Naive thymus-derived CD4-positive, alpha-beta T cell (primary cell): ENCODE measurements around the gene NUFIP2. TPM values are rescaled to one million over a fixed set of nuclear protein-coding genes. Genes with fewer than 3 reads are reported as not detected.

Experiments used
- ATAC-seq: fragments of 150-1000 bp; cut with Tn5 transposase; 2 replicates; pipeline ENCODE4 v1.10.0; 2021; ENCODE audit warnings: mild to moderate bottlenecking, moderate library complexity
- CTCF ChIA-PET: fragments of 350-600 bp; sonication (Branson Sonifier 250); formaldehyde crosslinking; loops from one replicate; lab custom pipeline; 2021; ENCODE audit warnings: antibody characterized with exemption; lab: Charles Lee
- POLR2A ChIA-PET: fragments of 350-600 bp; sonication (Branson Sonifier 250); formaldehyde crosslinking; loops from one replicate; lab custom pipeline; 2021; ENCODE audit warnings: antibody characterized with exemption, inconsistent platforms; lab: Charles Lee
- DNase-seq, 9 donors: peaks; one replicate each; pipeline versions ENCODE4 v3.0.0 to v3.0.0-alpha.2; 2020 to 2022; ENCODE audit warnings: mixed read lengths in 1 of 9
- H3K27ac ChIP-seq: one replicate; pipeline ENCODE4 v1.7.0; 2013; ENCODE audit warnings: mild to moderate bottlenecking, low read depth, low read length, moderate library complexity
- H3K27me3 ChIP-seq, 2 donors: one replicate each; pipeline ENCODE4 v1.7.0; 2013; ENCODE audit warnings: low read length in 2 of 2, mild to moderate bottlenecking in 2 of 2, moderate library complexity in 2 of 2; ENCODE audit not compliant: control insufficient read depth in 2 of 2, insufficient read depth in 2 of 2
- H3K36me3 ChIP-seq, 3 experiments: 1 replicate in 2 of 3; 2 replicates in 1 of 3; pipeline ENCODE4 v1.7.0; 2013; ENCODE audit warnings: low read length in 3 of 3, mild to moderate bottlenecking in 3 of 3, moderate library complexity in 1 of 3; ENCODE audit not compliant: insufficient read depth in 3 of 3, control insufficient read depth in 2 of 3
- H3K4me1 ChIP-seq, 2 donors: one replicate each; pipeline ENCODE4 v1.7.0; 2013; ENCODE audit warnings: low read length in 2 of 2, mild to moderate bottlenecking in 2 of 2, moderate library complexity in 1 of 2; ENCODE audit not compliant: control insufficient read depth in 2 of 2, insufficient read depth in 2 of 2
- H3K4me3 ChIP-seq: 2 replicates; pipeline ENCODE4 v1.7.0; 2013; ENCODE audit warnings: mild to moderate bottlenecking, low read length
- H3K9me3 ChIP-seq, 3 experiments: 1 replicate in 2 of 3; 2 replicates in 1 of 3; pipeline ENCODE4 v1.7.0; 2013; ENCODE audit warnings: low read length in 3 of 3; ENCODE audit not compliant: control insufficient read depth in 2 of 3
- H3K27ac Mint-ChIP-seq, 9 donors: one replicate each; pipeline ENCODE4 v1.8.0; 2020 to 2022; ENCODE audit warnings: mixed read lengths in 9 of 9, mild to moderate bottlenecking in 8 of 9, moderate library complexity in 5 of 9, inconsistent platforms in 2 of 9
- H3K27me3 Mint-ChIP-seq, 5 donors: one replicate each; pipeline ENCODE4 v1.8.0; 2021 to 2022; ENCODE audit warnings: mixed read lengths in 5 of 5, mild to moderate bottlenecking in 1 of 5
- H3K36me3 Mint-ChIP-seq, 5 donors: one replicate each; pipeline ENCODE4 v1.8.0; 2020 to 2022; ENCODE audit warnings: mixed read lengths in 5 of 5, mild to moderate bottlenecking in 3 of 5, inconsistent platforms in 1 of 5
- H3K4me1 Mint-ChIP-seq, 7 donors: one replicate each; pipeline ENCODE4 v1.8.0; 2020 to 2022; ENCODE audit warnings: mixed read lengths in 7 of 7, mild to moderate bottlenecking in 3 of 7, inconsistent platforms in 1 of 7
- H3K4me3 Mint-ChIP-seq, 10 donors: one replicate each; pipeline ENCODE4 v1.8.0; 2020 to 2022; ENCODE audit warnings: mild to moderate bottlenecking in 10 of 10, mixed read lengths in 10 of 10, moderate library complexity in 6 of 10, inconsistent platforms in 2 of 10
- H3K9me3 Mint-ChIP-seq, 11 donors: one replicate each; pipeline ENCODE4 v1.8.0; 2020 to 2022; ENCODE audit warnings: mixed read lengths in 11 of 11, mild to moderate bottlenecking in 4 of 11, inconsistent platforms in 1 of 11, moderate library complexity in 1 of 11
- intact Hi-C, 2 donors: fragments of 100-400 bp; cut with micrococcal nuclease; formaldehyde crosslinking; loops; one replicate each; pipeline ENCODE4 v1.15.1; 2023
- polyA plus RNA-seq, 2 donors: library from polyadenylated mRNA; unstranded; fragments of 300-500 nt; fragmentation: Illumina TruSeq; gene quantifications; one replicate each; pipeline ENCODE4 v1.2.3, GENCODE V29; 2021
- total RNA-seq, 6 experiments: library from RNA in 5 of 6; stranded (reverse) in 5 of 6; gene quantifications; 1 replicate in 5 of 6; 2 replicates in 1 of 6; pipeline ENCODE4 v1.2.3 and lab custom pipeline; 2021 to 2026

The NUFIP2 gene
- total and polyA plus RNA-seq, 7 experiments from 2014 or later = 5.3 to 85.3 (median 63.9) TPM

GRCh38 chr17:29294580-29294900 is 592 bp upstream of the NUFIP2 start:
- Mint-ChIP-seq H3K4me1 (peaks cover 22 to 40% (median 36%) of the 10 kb centered on the region in 7 donors), H3K27ac (peak overlapping the region; percentile 97 to 100 (median 99)), H3K4me3 (peak overlapping the region; percentile 99 to 100 (median 100)), H3K9me3 (peaks cover 0 to 7% (median 0%) of the 10 kb centered on the region in 11 donors), H3K27me3 (peaks cover 0 to 4% (median 0%) of the 10 kb centered on the region in 5 donors), H3K36me3 (peaks cover 0 to 22% (median 3%) of the 10 kb centered on the region in 5 donors)
- Histone ChIP-seq H3K4me1 (peaks cover 24 to 31% of the 10 kb centered on the region in 2 donors), H3K36me3 (peaks cover 0 to 15% (median 0%) of the 10 kb centered on the region in 3 experiments), H3K27me3 (no peaks in the 10 kb centered on the region), H3K9me3 (no peaks in the 10 kb centered on the region), H3K27ac (peak overlapping the region; percentile 90), H3K4me3 (peak overlapping the region; percentile 98)
- ATAC-seq = no peak
- ChIA-PET CTCF (interaction anchor here (0.7 to 1.3 kb wide), 5 partner anchors 14 to 592 kb away, joined by 3 to 4 read pairs (median 3); no protein-coding TSS in a partner anchor), POLR2A (interaction anchor here (0.6 to 1.6 kb wide), 22 partner anchors 9 to 724 kb away, joined by 3 to 13 read pairs (median 4); partner anchors contain the start of genes BLTP2, PIGS and RPL23A)
- intact Hi-C loops = loop anchor here (1.0 to 10.0 kb wide), 16 partner anchors 76 to 1530 kb away; partner anchors contain the start of genes ABHD15 (in 2 of the 2), TAOK1 (in 2 of the 2), CRLF3 (in 1 of the 2) and MYO18A (in 1 of the 2)
- no peak for DNase-seq

- peaks cover 36 to 44% of the 10 kb centered on the region in 2 donors for H3K4me1 ChIP-seq
- peak; percentile 29 for ATAC-seq
- POLR2A ChIA-PET = interaction anchor here (0.9 to 1.6 kb wide), 16 partner anchors 8 to 722 kb away, joined by 3 to 13 read pairs (median 5); partner anchors contain the start of genes BLTP2 and PIGS
- CTCF ChIA-PET = interaction anchor here (1.0 to 1.3 kb wide), 5 partner anchors 13 to 591 kb away, joined by 3 to 5 read pairs (median 4); no protein-coding TSS in a partner anchor
- H3K27me3 ChIP-seq = no peaks in the 10 kb centered on the region
- intact Hi-C loops = loop anchor here (2.0 to 10.0 kb wide), 6 partner anchors 144 to 631 kb away; partner anchors contain the start of genes ABHD15 (in 1 of the 2), NEK8 (in 1 of the 2), SDF2 (in 1 of the 2) and SUPT6H (in 1 of the 2)
- peak overlapping the region; percentile 98 for H3K4me3 ChIP-seq
- DNase-seq = peak; percentile 30 to 72 (median 48)
- Mint-ChIP-seq H3K9me3 (peaks cover 0 to 7% (median 0%) of the 10 kb centered on the region in 11 donors), H3K4me3 (peak overlapping the region; percentile 99 to 100 (median 100)), H3K36me3 (peaks cover 0 to 28% (median 5%) of the 10 kb centered on the region in 5 donors), H3K4me1 (peaks cover 30 to 53% (median 49%) of the 10 kb centered on the region in 7 donors), H3K27ac (peak overlapping the region; percentile 97 to 100 (median 99)), H3K27me3 (peaks cover 0 to 4% (median 0%) of the 10 kb centered on the region in 5 donors)
- H3K27ac ChIP-seq = peak overlapping the region; percentile 90
- no peaks in the 10 kb centered on the region for H3K9me3 ChIP-seq
- H3K36me3 ChIP-seq = peaks cover 0 to 15% (median 0%) of the 10 kb centered on the region in 3 experiments
Measured at GRCh38 chr17:29292992-29293889, 707 bp downstream of the NUFIP2 start.

GRCh38 chr17:29292071-29292991 is 1.6 kb downstream of the NUFIP2 start:
- DNase-seq = peak; percentile 30 to 65 (median 43)
- H3K36me3 ChIP-seq = peaks cover 1 to 23% (median 4%) of the 10 kb centered on the region in 3 experiments
- no peak for ATAC-seq
- H3K27me3 Mint-ChIP-seq = peaks cover 0 to 4% (median 0%) of the 10 kb centered on the region in 5 donors
- H3K9me3 Mint-ChIP-seq = peaks cover 0 to 7% (median 0%) of the 10 kb centered on the region in 11 donors
- peaks cover 37 to 49% of the 10 kb centered on the region in 2 donors for H3K4me1 ChIP-seq
- peak overlapping the region; percentile 90 for H3K27ac ChIP-seq
- H3K4me3 ChIP-seq = peak overlapping the region; percentile 98
- ChIA-PET POLR2A (interaction anchor here (0.5 to 1.7 kb wide), 14 partner anchors 9 to 340 kb away, joined by 3 to 6 read pairs (median 4); no protein-coding TSS in a partner anchor), CTCF (interaction anchor here (0.6 to 1.0 kb wide), 2 partner anchors 35 to 572 kb away, joined by 3 read pairs; no protein-coding TSS in a partner anchor)
- H3K27me3 ChIP-seq = no peaks in the 10 kb centered on the region
- peaks cover 36 to 62% (median 59%) of the 10 kb centered on the region in 7 donors for H3K4me1 Mint-ChIP-seq
- peak overlapping the region; percentile 99 to 100 (median 100) for H3K4me3 Mint-ChIP-seq
- peak overlapping the region; percentile 81 to 99 (median 91) for H3K27ac Mint-ChIP-seq
- H3K9me3 ChIP-seq = no peaks in the 10 kb centered on the region
- intact Hi-C loops = loop anchor here (2.0 to 10.0 kb wide), 6 partner anchors 144 to 630 kb away; partner anchors contain the start of genes ABHD15 (in 1 of the 2), NEK8 (in 1 of the 2), SDF2 (in 1 of the 2) and SUPT6H (in 1 of the 2)
- peaks cover 0 to 33% (median 10%) of the 10 kb centered on the region in 5 donors for H3K36me3 Mint-ChIP-seq

- Histone ChIP-seq H3K27ac (peak overlapping the region; percentile 90), H3K36me3 (peaks cover 10 to 33% (median 10%) of the 10 kb centered on the region in 3 experiments), H3K27me3 (no peaks in the 10 kb centered on the region), H3K4me1 (peaks cover 42 to 57% of the 10 kb centered on the region in 2 donors), H3K9me3 (no peaks in the 10 kb centered on the region), H3K4me3 (peak overlapping the region; percentile 79)
- CTCF ChIA-PET = interaction anchor here (0.7 to 1.3 kb wide), 8 partner anchors 10 to 537 kb away, joined by 3 to 6 read pairs (median 4); no protein-coding TSS in a partner anchor
- Mint-ChIP-seq H3K36me3 (peaks cover 0 to 44% (median 20%) of the 10 kb centered on the region in 5 donors), H3K4me1 (peaks cover 46 to 73% (median 69%) of the 10 kb centered on the region in 7 donors), H3K4me3 (peak overlapping the region; percentile 81 to 99 (median 88)), H3K27ac (peak overlapping the region; percentile 72 to 95 (median 86)), H3K9me3 (peaks cover 0 to 7% (median 0%) of the 10 kb centered on the region in 11 donors), H3K27me3 (peaks cover 0 to 4% (median 0%) of the 10 kb centered on the region in 5 donors)
- POLR2A ChIA-PET = interaction anchor here (0.9 to 1.7 kb wide), 4 partner anchors 17 to 151 kb away, joined by 3 to 5 read pairs (median 3); no protein-coding TSS in a partner anchor
- ATAC-seq = no peak
- peak in 7 of 9 donors; percentile 50 to 73 (median 67) for DNase-seq
- intact Hi-C loops = loop anchor here (1.0 to 10.0 kb wide), 11 partner anchors 20 to 629 kb away; partner anchors contain the start of genes ABHD15 (in 1 of the 2), NEK8 (in 1 of the 2), SDF2 (in 1 of the 2) and SUPT6H (in 1 of the 2)
Measured at GRCh38 chr17:29291163-29291752, 2.7 kb downstream of the NUFIP2 start.

GRCh38 chr17:29289852-29290251 is 4.1 kb downstream of the NUFIP2 start:
- peaks cover 10 to 40% (median 14%) of the 10 kb centered on the region in 3 experiments for H3K36me3 ChIP-seq

More at GRCh38 chr17:29289852-29290251, 4.1 kb downstream of the NUFIP2 start:
- intact Hi-C loops = loop anchor here (2.0 to 10.0 kb wide), 6 partner anchors 19 to 628 kb away; partner anchors contain the start of genes ABHD15 (in 1 of the 2), NEK8 (in 1 of the 2), SDF2 (in 1 of the 2) and SUPT6H (in 1 of the 2)
- Mint-ChIP-seq H3K4me3 (peak overlapping the region; percentile 53 to 99 (median 70)), H3K9me3 (peaks cover 0 to 7% (median 0%) of the 10 kb centered on the region in 11 donors), H3K27ac (peak overlapping the region in 8 of 9 donors; percentile 18 to 85 (median 72)), H3K27me3 (peaks cover 0 to 4% (median 0%) of the 10 kb centered on the region in 5 donors), H3K4me1 (peaks cover 52 to 78% (median 73%) of the 10 kb centered on the region in 7 donors), H3K36me3 (peaks cover 0 to 53% (median 26%) of the 10 kb centered on the region in 5 donors)
- no peaks in the 10 kb centered on the region for H3K27me3 ChIP-seq
- H3K4me1 ChIP-seq = peaks cover 42 to 59% of the 10 kb centered on the region in 2 donors
- CTCF ChIA-PET = no interaction called here
- no peak for DNase-seq
- H3K4me3 ChIP-seq = no peak overlapping the region
- POLR2A ChIA-PET = interaction anchor here (1.1 to 1.5 kb wide), 2 partner anchors 13 to 80 kb away, joined by 3 to 5 read pairs; no protein-coding TSS in a partner anchor
- H3K27ac ChIP-seq = peak overlapping the region; percentile 47
- ATAC-seq = no peak
- H3K9me3 ChIP-seq = no peaks in the 10 kb centered on the region
